ENCODE results near the gene EPB41L3. TPM values are rescaled to one million over a fixed set of nuclear protein-coding genes. Genes with fewer than 3 reads are reported as not detected.

Gene EPB41L3
- total RNA-seq, 1 experiment from 2014 or later, result 16.1 TPM

DNA sequence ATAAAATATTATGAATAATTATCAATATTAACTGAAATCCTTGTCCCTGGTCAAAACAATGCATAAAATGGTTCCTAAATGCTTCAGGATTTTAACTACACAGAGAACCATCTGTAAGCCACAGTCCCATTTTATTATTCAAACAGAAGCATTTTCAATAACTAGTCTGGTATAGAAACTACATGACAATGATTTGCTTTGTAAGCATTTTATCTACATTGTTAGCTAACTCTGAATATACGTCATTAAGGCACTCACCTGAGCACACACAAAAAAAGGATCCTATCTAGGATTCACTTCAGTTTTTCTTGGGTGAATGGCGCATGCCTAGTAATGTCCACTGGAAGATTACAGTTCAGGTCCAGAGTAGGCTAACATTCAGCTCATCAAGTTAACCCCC lies 22.8 kb downstream of the EPB41L3 start:
- Histone ChIP-seq H3K14ac (ENCODE audit: insufficient read depth, low read length) (no peak overlapping the region), H3K27ac (ENCODE audit: insufficient read length, low read depth, low read length) (no peak overlapping the region), H3K79me1 (ENCODE audit: insufficient read depth, low read depth, low read length, poor library complexity, severe bottlenecking) (no peaks in the 10 kb centered on the region), H3K23ac (ENCODE audit: insufficient read length, low read depth, low read length) (no peak overlapping the region), H2BK5ac (ENCODE audit: insufficient read length, low read length) (no peak overlapping the region), H3K9ac (ENCODE audit: extremely low read depth, insufficient read length, low read length) (no peak overlapping the region), H3K79me2 (ENCODE audit: insufficient read depth, low read length) (no peaks in the 10 kb centered on the region), H2BK12ac (ENCODE audit: insufficient read length, low read depth, low read length) (no peak overlapping the region), H4K20me1 (ENCODE audit: control insufficient read depth, insufficient read depth, insufficient read length) (no peaks in the 10 kb centered on the region), H3K23me2 (ENCODE audit: insufficient read length, low read depth, low read length, poor library complexity, severe bottlenecking) (no peaks in the 10 kb centered on the region), H3T11ph (ENCODE audit: low read length) (no peak overlapping the region), H2AK5ac (ENCODE audit: insufficient read length, low read length) (no peak overlapping the region), H2BK120ac (ENCODE audit: low read depth, low read length, poor library complexity, severe bottlenecking) (no peak overlapping the region), H3K9me3 (ENCODE audit: control insufficient read depth, low read depth, low read length) (no peaks in the 10 kb centered on the region), H4K91ac (ENCODE audit: insufficient read length, low read depth, low read length) (no peak overlapping the region), H3K4me1 (ENCODE audit: insufficient read depth, low read length) (no peaks in the 10 kb centered on the region), H3K27me3 (ENCODE audit: insufficient read depth, low read length) (no peaks in the 10 kb centered on the region), H4K8ac (replicated peaks; ENCODE audit: insufficient read length, low read depth, low read length) (no peak overlapping the region), H2BK20ac (ENCODE audit: low read depth, low read length, poor library complexity, severe bottlenecking) (no peak overlapping the region), H2AFZ (ENCODE audit: low read length) (no peak overlapping the region), H3K56ac (ENCODE audit: insufficient read length, low read depth, low read length) (no peak overlapping the region), H3K18ac (ENCODE audit: insufficient read length, low read depth, low read length) (no peak overlapping the region), H3K4me2 (ENCODE audit: insufficient read depth, insufficient read length, low read length) (no peak overlapping the region), H4K5ac (ENCODE audit: insufficient read length, low read depth, low read length) (no peak overlapping the region), H2BK15ac (ENCODE audit: low read depth, low read length) (no peak overlapping the region), H3K4ac (ENCODE audit: low read depth, low read length) (no peak overlapping the region)
- no peak overlapping the region for H3K4me3 Mint-ChIP-seq
- no peaks in the 10 kb centered on the region for H3K9me3 Mint-ChIP-seq
- H3K36me3 Mint-ChIP-seq (ENCODE audit: insufficient read depth in 1 of 3, low read depth in 3 of 3), result no peaks in the 10 kb centered on the region; a peak in 1 of 7 replicates
- no peaks in the 10 kb centered on the region; the same call in 1 of the 2 replicates for H3K27me3 Mint-ChIP-seq (ENCODE audit: low read depth)
- H3K4me1 Mint-ChIP-seq, result peaks cover 9 to 11% of the 10 kb centered on the region in 2 experiments; a peak in 2 of 4 replicates
- no CpG with 5 or more reads among the region's 2 CpGs for WGBS (ENCODE audit: extremely low coverage, insufficient read length, low lambda C conversion rate)
- TF ChIP-seq, protein P1, sequence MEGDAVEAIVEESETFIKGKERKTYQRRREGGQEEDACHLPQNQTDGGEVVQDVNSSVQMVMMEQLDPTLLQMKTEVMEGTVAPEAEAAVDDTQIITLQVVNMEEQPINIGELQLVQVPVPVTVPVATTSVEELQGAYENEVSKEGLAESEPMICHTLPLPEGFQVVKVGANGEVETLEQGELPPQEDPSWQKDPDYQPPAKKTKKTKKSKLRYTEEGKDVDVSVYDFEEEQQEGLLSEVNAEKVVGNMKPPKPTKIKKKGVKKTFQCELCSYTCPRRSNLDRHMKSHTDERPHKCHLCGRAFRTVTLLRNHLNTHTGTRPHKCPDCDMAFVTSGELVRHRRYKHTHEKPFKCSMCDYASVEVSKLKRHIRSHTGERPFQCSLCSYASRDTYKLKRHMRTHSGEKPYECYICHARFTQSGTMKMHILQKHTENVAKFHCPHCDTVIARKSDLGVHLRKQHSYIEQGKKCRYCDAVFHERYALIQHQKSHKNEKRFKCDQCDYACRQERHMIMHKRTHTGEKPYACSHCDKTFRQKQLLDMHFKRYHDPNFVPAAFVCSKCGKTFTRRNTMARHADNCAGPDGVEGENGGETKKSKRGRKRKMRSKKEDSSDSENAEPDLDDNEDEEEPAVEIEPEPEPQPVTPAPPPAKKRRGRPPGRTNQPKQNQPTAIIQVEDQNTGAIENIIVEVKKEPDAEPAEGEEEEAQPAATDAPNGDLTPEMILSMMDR (conservative IDR thresholded peaks at IDR 0.05), result no peak
- no peak for DNase-seq
- H3K27ac Mint-ChIP-seq, result no peak overlapping the region

All from H9 (cell line).